Lung microvascular endothelial cell (primary cell): ENCODE results near the gene TCP11. TPM values are rescaled to one million over a fixed set of nuclear protein-coding genes. Genes with fewer than 3 reads are reported as not detected.

ENCODE experiments used
- DNase-seq, 2 donors: peaks; one replicate each; pipeline versions ENCODE4 v3.0.0 to v3.0.0-alpha.2; 2010; ENCODE audit warnings: low read depth in 2 of 2
- total RNA-seq: library from RNA; depleted of rRNA; stranded (reverse); fragments of >200 nt; gene quantifications from 2 replicates; pipeline ENCODE4 v1.2.1, GENCODE V29; 2014

TCP11 gene
- total RNA-seq, 1 donor from 2014 or later, result not detected

- peak in 1 of 2 donors; percentile 56 for DNase-seq
These were observed 32.4 kb upstream of the TCP11 start for GRCh38 chr6:35173427-35174087.

- no peak for DNase-seq
These were observed 31.9 kb upstream of the TCP11 start for GRCh38 chr6:35173044-35173426.

GRCh38 chr6:35170891-35171290 is 29.8 kb upstream of the TCP11 start:
- DNase-seq, result no peak

- DNase-seq, result peak in 1 of 2 donors; percentile 56
These were observed 29.0 kb upstream of the TCP11 start for GRCh38 chr6:35170166-35170565.

GRCh38 chr6:35168461-35168861 is 27.3 kb upstream of the TCP11 start:
- no peak for DNase-seq

GRCh38 chr6:35167505-35167904 is 26.4 kb upstream of the TCP11 start:
- no peak for DNase-seq

GRCh38 chr6:35166520-35166919 is 25.4 kb upstream of the TCP11 start:
- DNase-seq, result no peak

- DNase-seq, result no peak
These were observed 25.0 kb upstream of the TCP11 start for GRCh38 chr6:35166116-35166515.

GRCh38 chr6:35165630-35166071 is 24.5 kb upstream of the TCP11 start:
- DNase-seq, result no peak

GRCh38 chr6:35164868-35165267 is 23.7 kb upstream of the TCP11 start:
- no peak for DNase-seq

GRCh38 chr6:35164277-35164676 is 23.1 kb upstream of the TCP11 start:
- no peak for DNase-seq

GRCh38 chr6:35163836-35164235 is 22.7 kb upstream of the TCP11 start:
- no peak for DNase-seq

GRCh38 chr6:35161776-35162607 is 20.9 kb upstream of the TCP11 start:
- DNase-seq, result peak; percentile 31 to 68

- DNase-seq, result no peak
These were observed 20.1 kb upstream of the TCP11 start for GRCh38 chr6:35161266-35161665.

GRCh38 chr6:35160642-35161041 is 19.5 kb upstream of the TCP11 start:
- no peak for DNase-seq

GRCh38 chr6:35158520-35158919 is 17.4 kb upstream of the TCP11 start:
- DNase-seq, result no peak

- DNase-seq, result no peak
These were observed 13.8 kb upstream of the TCP11 start for GRCh38 chr6:35154947-35155346.

GRCh38 chr6:35154262-35154661 is 13.1 kb upstream of the TCP11 start:
- no peak for DNase-seq

- peak in 1 of 2 donors; percentile 28 for DNase-seq
These were observed 11.0 kb upstream of the TCP11 start for GRCh38 chr6:35152067-35152707.

- no peak for DNase-seq
These were observed 10.3 kb upstream of the TCP11 start for GRCh38 chr6:35151466-35151865.

- DNase-seq, result no peak
These were observed 8.9 kb upstream of the TCP11 start for GRCh38 chr6:35149891-35150566.
